ENCODE results near the gene CEP170B. TPM values are rescaled to one million over a fixed set of nuclear protein-coding genes. Genes with fewer than 3 reads are reported as not detected.

CEP170B gene
- total and polyA plus RNA-seq, 2 of the 13 experiments (the other 11 are each of a cell fraction or from before 2014, with no cell fraction given), result 4.3 to 8.8 TPM

DNA sequence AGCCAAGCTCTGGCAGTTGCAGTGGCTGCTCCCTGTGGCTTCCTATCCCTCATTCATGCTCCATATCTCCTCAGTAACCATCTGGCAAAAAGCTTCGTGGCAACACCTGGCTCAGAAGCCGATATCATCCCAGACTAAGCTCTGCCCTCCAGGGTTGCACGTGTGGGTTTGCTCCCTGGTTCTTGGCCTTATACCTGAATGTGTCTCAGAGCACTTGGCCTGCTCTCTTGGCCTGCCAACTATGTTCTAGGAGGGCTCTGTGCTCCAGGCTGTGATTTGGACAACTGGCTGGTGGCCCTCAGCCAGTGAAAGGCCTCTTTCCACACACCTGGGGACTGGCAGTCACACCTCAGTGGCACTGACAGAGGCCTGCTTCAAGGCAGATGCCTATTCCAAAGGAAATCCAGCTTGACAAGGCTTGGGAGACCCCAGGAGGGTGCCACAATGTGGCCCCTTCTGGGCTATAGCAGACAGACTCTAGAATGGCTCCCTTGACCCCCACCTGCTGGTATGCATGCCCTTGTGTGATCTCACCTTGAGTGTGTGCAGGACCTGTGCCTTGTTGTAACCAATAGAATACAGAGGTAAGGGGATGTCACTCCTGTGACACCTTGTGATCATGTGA, 70.1 kb downstream of the CEP170B start:
- no peaks in the 10 kb centered on the region for H4K20me1 ChIP-seq (ENCODE audit: insufficient read depth, low read length)
- no CpG with 5 or more reads among the region's 3 CpGs for WGBS (ENCODE audit: low lambda C conversion rate)
- no peaks in the 10 kb centered on the region; the same call in 1 of the 2 replicates for H3K4me1 ChIP-seq (ENCODE audit: insufficient read depth, low read length)
- H3K9me3 ChIP-seq (ENCODE audit: low read length), result no peaks in the 10 kb centered on the region
- intact Hi-C loops (cut with micrococcal nuclease; ENCODE audit: unreplicated experiment) (no loop called here), in situ Hi-C loops (cut with HindIII; ENCODE audit: extremely low pct_ligation_motif_present, low pct_unique_long_range_greater_than_20kb) (no loop called here)
- H3K27me3 ChIP-seq (ENCODE audit: control insufficient read depth in 1 of 2, insufficient read depth in 2 of 2, low read length in 2 of 2), result peaks cover 19 to 90% of the 10 kb centered on the region in 2 experiments
- H3K4me3 ChIP-seq (replicated peaks in 1 of 3; ENCODE audit: insufficient read depth in 1 of 3, low read depth in 2 of 3, low read length in 3 of 3), result no peak overlapping the region
- H3K9ac ChIP-seq (ENCODE audit: insufficient read depth, low read depth, low read length), result no peak overlapping the region
- POLR2A ChIA-PET, result no interaction called here
- H3K4me2 ChIP-seq (ENCODE audit: low read depth, low read length), result no peak overlapping the region
- no peak for FAIRE-seq
- CTCF ChIA-PET (ENCODE audit: low intra/inter-chr PET ratio, low total read pairs), result interaction anchor here (1.6 kb wide), 1 partner anchor 111 kb away, joined by 4 read pairs; no protein-coding TSS in a partner anchor
- H3K27ac ChIP-seq (ENCODE audit: extremely low read length, insufficient read depth, low read length), result no peak overlapping the region
- H3K79me2 ChIP-seq (ENCODE audit: insufficient read depth, low read length), result no peaks in the 10 kb centered on the region
- H2AFZ ChIP-seq (ENCODE audit: low read length), result no peak overlapping the region
- TF ChIP-seq RBM22 (optimal IDR thresholded peaks at IDR 0.05; ENCODE audit: low read length) (no peak), NBN (conservative IDR thresholded peaks at IDR 0.05) (no peak), STAG1 (CRISPR knock-in tag; IDR thresholded peaks at IDR 0.05) (no peak), CHD4 (IDR thresholded peaks at IDR 0.05; ENCODE audit: borderline replicate concordance, low read length) (no peak), HNF1B (CRISPR knock-in tag; IDR thresholded peaks at IDR 0.05) (no peak), HHEX (CRISPR knock-in tag; IDR thresholded peaks at IDR 0.05) (no peak), ZNF737 (CRISPR knock-in tag; IDR thresholded peaks at IDR 0.05; ENCODE audit: borderline replicate concordance) (no peak), ZNF205 (CRISPR knock-in tag; IDR thresholded peaks at IDR 0.05) (no peak), EP300 (IDR thresholded peaks at IDR 0.05; ENCODE audit: low read depth in 2 of 2, low read length in 2 of 2) (no peak), EP300 (CRISPR knock-in tag; IDR thresholded peaks at IDR 0.05; ENCODE audit: borderline replicate concordance) (no peak), ZBTB49 (CRISPR knock-in tag; IDR thresholded peaks at IDR 0.05; ENCODE audit: borderline replicate concordance) (no peak), ZNF670 (CRISPR knock-in tag; IDR thresholded peaks at IDR 0.05; ENCODE audit: borderline replicate concordance) (no peak)
- TF ChIP-seq, protein P1, sequence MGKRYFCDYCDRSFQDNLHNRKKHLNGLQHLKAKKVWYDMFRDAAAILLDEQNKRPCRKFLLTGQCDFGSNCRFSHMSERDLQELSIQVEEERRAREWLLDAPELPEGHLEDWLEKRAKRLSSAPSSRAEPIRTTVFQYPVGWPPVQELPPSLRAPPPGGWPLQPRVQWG (CRISPR knock-in tag; IDR thresholded peaks at IDR 0.05; ENCODE audit: borderline replicate concordance, low read depth), result no peak
- DNase-seq (ENCODE audit: low spot score), result no peak
- ATAC-seq, result no peak
- H3K36me3 ChIP-seq (replicated peaks in 1 of 2; ENCODE audit: control insufficient read depth in 1 of 2, insufficient read depth in 2 of 2, low read length in 2 of 2), result no peaks in the 10 kb centered on the region
- no TSS peak for BruUV-seq (replicated peaks)
